Right kidney (tissue), 1 donor: ENCODE results near the gene OSBP2.
A peak's percentile ranks its signal among the peaks of the same experiment; 100 is the strongest.

Experiments used
- DNase-seq: peaks from one replicate; pipeline ENCODE4 v3.0.0-alpha.2; 2016

OSBP2 gene

DNA sequence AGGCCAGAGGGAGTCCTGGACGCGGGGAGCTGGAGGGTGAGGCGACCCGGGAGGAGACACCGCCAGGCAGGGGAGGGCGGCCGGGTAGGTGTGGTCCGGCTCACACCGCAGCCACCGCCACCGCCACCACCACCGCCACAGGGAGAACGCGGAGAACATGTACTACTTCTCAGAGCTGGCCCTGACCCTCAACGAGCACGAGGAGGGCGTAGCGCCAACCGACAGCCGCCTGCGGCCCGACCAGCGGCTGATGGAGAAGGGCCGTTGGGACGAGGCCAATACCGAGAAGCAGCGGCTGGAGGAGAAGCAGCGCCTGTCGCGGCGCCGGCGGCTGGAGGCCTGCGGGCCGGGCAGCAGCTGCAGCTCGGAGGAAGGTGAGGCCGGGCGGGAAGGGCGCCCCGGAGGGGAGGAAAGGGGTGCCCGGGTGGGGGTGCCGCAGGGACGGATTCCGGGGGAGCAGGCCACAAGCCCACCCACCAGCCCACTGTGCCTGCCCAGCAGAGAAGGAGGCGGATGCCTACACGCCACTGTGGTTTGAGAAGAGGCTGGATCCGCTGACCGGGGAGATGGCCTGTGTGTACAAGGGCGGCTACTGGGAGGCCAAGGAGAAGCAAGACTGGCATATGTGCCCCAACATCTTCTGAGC is 211.1 kb downstream of the OSBP2 start:
- DNase-seq = no peak

DNA sequence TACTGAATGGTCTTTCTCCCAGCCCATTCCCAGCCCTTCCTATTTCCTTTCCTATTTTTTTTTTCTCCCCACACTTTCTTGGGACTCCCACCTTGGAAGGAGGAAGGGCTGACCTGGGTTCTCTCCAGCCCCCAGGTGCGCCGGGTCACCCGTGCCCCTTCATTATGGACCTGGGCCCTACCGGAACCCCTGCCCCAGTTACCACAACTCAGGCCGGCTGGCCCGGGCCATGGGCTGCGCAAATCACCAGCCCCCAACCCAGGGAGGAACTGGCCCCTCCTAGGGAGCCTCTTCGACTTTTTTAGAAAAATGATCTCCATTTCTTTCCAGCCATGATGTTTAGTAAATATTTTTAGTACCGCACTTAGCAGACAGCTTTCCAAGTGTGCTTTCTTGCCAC is 211.7 kb downstream of the OSBP2 start:
- DNase-seq = no peak

DNA sequence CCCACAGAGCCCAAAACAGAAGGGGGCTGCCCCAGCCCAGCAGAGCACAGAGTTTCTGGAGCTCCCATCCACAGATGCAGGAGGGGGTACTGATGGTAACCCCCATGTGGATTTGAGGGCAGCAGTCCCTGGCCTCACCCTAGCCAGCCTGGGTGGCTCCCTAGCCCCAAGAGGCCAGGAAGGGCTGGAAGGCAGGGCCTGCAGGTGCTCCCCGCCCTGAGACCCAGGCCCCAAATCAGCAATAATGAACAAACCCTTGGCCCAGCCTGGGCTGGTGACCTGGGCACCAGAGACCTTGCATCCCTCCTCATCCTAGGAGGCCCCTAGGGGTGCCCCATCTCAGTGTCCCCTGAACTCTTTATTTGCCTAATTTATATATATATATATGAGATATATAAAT is 212.3 kb downstream of the OSBP2 start:
- no peak for DNase-seq

DNA sequence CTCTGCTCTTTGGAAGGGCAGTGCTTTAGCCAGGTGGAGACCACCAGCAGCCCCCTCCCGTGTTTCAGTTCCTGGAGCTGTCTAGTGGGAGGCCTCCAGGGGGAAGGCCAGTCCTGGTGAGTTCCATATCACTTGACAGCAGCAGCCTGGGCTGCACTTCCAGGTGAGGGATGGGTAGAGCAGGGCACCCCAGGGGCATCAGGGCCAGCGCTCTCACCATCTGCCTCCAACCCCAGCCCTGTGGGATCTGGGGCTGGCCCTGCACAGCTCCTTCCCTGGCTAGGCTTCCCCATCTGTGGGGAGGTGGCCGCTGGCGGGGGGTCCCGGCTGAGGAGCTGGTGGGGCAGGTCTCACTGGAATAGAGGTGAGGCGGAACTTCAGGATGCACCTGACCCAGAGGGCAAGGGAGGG is 213.4 kb downstream of the OSBP2 start:
- no peak for DNase-seq

DNA sequence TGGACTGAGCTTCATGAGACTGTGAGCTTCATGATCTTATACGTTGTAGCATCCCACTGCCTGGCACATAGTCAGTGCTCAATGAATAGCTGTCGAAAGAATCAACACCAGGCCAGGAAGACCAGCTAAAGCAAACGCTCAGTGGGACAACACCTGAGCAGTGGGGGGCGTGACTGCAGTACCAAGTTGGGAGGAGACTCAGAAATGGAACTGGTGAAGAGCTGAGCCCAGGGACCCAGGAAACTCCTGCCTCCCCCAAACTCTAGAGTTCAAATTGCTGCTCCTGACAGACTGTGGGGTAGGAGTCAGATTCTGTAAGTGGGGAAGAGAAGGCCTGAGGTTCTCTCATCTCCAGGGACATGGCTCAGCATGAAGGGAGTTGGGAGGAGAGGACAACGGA is 214.6 kb downstream of the OSBP2 start:
- no peak for DNase-seq

DNA sequence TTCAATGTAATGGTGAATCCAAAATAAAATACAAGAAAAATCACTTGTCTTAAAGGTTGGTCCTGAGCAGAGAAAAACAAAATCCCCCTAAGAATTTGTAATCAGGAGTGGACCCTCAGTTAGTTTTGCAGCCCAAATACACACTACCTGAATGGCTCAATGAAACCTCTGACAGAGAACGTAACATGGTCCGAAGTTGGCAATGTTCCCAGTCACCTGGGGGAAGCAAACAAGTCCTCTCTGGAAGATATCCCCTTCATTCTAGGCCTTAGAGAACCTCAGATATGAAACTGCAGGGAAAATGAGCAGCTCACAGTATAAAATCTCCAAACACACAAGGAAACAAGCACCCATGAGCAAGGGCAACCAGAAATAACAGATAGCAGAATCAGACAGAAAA is 215.7 kb downstream of the OSBP2 start:
- no peak for DNase-seq

DNA sequence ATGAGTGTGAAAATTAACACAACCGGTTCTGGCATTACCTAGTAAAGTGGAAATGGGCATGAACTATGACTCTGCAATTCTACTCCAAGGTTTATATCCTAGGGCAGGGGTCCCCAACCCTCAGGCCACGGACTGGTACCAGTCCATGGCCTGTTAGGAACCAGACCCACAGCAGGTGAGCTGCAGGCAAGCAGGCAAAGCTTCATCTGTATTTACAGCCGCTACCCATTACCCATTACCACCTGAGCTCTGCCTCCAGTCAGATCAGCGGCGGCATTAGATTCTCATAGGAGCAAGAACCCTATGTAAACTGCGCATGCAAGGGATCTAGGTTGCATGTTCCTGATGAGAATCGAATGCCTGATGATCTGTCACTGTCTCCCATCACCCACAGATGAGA is 224.1 kb downstream of the OSBP2 start:
- no peak for DNase-seq

DNA sequence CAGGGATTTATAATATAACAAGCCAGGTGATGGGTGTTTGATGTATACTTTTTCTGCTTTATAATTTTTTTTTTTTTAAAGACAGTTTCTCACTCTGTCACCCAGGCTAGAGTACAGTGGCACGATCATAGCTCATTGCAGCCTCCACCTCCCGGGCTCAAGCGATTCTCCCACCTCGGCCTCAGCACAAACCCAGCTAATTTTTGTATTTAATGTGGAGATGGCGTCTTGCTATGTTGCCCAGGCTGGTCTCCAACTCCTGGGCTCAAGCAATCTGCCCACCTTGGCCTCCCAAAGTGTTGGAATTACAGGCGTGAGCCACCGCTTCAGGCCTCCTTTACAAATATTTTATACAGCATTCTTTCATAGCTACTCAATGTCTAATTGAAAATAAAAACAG is 225.3 kb downstream of the OSBP2 start:
- no peak for DNase-seq

DNA sequence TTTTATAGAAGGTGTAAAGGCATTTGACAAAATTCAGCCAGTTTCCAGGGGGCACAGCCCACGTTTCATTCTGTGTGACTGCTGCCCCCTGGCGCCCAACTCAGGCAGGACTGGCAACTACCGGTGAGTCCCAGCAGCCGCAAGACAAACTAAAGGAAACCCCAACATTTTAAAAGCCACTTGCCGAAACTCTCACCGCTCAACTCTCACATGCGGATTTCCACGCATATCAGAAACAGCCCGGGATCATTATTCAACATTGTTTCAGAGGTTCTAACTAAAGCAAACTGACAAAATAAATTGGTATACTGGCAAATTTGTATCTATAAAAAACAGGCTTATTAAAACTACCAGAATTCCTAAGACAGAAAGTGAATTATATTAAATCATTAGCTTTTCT is 225.7 kb downstream of the OSBP2 start:
- DNase-seq = peak; percentile 31

DNA sequence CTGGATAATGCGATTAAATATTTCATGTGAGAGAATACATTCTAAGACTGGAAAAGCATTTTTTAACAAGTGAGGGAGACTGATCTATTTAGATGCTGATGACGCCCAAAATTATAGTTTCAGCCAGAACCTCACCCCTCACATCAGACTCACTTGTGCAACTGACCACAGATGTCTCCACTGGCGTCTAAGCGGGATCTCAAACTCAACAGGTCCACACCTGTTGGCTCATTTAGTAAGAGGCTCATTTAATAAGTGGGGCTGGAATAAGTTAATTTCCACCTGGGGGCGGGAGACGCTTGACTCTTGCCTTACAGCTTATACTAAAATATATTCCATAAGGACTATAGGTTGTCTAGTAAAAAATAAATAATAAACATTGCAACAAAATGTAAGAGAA is 226.4 kb downstream of the OSBP2 start:
- DNase-seq = no peak

DNA sequence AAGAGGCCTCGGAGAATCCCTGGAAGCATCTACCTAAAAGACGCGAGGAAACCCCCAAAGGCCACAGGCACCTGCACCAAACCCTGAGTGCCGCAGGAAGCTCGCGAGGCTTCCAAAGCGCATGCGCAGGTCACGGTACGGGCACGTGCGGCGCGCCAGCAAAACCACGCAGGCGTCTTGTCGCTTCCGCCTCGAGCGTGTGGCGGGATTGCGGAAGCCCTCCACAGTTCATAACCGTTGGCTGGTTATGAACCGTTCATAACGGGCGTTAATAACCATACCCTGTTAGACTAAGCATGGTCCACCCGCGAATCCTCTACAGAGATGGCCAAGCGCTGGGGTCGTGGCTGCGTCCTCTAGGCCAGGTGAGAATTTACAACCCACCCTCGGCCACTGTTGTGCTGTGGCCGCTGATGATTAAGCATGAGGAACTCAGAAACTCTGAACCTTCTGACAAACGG is 227.5 kb downstream of the OSBP2 start:
- DNase-seq = peak; percentile 64

DNA sequence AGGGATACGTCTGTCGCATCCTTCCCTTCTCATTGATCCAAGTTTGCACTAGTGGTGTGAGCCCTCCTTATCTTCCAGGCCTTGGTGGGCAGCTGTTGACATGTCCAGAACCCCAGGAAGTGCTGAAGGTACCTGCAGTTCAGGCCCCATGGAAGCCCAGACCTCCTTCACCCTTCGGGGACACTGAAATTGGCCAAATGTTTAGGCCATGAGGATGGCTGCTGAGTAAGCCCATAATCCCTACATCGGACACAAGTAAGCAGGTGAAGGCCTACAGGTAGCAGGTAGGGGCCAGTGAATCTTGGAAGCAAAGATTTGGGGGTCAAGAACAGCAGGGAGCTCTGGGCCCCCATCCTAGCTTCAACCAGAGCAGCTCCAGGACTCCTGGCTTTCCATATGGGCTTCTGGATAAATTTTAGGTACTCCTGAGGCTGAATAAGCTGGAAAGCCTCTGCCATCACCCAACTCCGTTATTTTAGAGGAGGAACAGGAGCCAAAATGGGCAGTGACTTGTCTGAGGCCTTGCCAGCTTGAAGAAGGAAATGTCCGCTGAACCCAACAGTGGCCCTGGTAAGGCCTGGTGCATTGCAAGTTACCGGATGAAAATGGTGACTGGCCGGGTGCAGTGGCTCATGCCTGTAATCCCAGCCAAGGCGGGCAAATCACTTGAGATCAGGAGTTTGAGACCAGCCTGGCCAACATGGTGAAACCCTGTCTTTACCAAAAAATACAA is 228.7 kb downstream of the OSBP2 start:
- DNase-seq = no peak

DNA sequence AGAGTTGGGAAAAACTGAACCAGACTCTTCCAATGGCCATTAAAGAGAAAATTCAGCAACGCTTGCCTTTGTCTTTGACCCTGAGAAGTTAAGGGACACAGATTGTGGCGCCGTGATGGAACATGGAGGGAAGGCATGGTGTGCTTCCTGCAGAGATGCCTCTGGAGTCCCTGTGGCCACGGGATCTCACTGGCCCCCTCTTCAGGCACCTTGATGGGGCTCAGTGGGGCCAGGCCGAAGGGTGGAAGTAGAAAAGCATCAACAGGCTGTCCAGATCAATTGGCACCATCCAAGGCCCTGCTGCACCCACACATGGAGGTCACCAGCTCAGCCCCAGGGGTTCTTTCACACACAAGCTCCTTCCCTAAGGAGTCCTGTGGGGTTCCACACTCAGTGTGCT is 231.0 kb downstream of the OSBP2 start:
- no peak for DNase-seq

DNA sequence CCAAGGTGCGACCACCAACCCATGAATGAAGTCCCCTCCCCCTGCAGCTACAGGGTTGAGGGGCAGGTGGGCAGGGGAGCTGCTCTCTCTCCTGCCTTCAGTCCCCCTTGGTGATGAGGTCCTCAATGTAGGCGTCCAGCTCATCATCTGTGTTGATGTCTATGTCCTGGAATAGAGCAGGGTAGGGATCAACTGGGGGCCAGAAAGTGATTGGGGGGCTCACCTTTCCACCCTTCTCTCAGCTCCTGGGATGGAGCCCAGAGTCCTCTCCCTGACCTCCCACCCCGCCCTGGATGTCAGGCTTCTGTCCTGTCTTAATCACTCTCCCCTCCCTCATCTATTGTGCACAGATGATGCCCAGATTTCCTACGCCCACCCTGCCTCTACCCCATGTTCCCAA is 232.0 kb downstream of the OSBP2 start:
- DNase-seq = no peak

DNA sequence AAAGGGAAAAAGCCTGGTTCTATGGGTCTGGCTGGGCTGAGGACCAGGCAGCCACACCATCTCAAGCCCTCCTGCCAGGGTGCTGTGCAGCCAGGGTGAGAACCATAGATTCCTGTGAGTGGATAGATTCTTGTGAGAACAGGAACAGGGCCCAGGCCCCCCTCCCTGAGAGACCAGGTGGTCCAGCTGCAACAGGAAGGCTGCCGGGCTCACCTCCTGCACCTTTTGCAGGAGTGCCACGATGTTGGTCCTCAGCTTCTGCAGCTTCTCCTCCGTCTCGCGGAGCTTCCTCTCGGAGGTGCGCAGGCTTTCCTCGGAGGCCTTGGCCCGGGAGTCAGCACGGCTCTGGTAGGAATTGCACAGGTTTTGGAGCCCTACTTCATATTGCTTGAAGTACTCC is 233.1 kb downstream of the OSBP2 start:
- no peak for DNase-seq

DNA sequence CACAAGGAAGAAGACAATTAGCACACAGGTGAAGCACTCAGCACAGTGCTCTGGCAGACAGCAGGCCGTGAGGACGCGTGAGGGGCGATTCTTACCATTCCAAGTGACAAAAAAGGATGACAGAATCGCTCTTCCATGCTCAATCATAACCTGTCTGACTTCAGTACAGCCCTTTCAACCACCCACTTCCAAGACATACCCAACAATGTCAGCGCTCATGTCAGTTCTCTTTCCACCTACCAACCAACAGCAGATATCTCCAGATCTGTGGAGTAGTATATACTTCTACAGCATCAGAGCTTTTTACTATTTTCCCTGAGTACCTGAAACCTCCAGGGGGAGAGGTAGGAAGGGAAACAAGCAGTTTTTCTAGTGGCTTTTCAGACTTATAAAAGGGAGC is 233.7 kb downstream of the OSBP2 start:
- DNase-seq = no peak

DNA sequence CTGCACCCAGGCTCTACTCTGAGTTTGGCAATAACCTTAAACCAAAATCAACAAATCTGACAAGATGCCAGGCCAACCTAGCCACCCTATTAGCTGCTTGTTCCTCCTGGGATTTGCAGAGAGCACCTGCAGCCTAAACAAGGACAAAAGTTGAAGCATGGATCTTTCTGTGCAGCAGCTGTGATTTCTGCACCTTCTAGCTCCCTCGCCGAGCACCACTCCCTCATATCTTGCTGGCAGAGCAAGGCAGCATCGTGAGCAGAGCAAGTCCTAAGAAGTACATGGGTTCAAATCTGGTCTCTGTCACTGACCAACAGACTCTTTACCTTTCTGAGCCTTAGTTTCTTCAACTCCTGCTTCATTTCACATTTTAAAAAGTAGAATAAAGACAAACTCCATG is 235.6 kb downstream of the OSBP2 start:
- DNase-seq = no peak

DNA sequence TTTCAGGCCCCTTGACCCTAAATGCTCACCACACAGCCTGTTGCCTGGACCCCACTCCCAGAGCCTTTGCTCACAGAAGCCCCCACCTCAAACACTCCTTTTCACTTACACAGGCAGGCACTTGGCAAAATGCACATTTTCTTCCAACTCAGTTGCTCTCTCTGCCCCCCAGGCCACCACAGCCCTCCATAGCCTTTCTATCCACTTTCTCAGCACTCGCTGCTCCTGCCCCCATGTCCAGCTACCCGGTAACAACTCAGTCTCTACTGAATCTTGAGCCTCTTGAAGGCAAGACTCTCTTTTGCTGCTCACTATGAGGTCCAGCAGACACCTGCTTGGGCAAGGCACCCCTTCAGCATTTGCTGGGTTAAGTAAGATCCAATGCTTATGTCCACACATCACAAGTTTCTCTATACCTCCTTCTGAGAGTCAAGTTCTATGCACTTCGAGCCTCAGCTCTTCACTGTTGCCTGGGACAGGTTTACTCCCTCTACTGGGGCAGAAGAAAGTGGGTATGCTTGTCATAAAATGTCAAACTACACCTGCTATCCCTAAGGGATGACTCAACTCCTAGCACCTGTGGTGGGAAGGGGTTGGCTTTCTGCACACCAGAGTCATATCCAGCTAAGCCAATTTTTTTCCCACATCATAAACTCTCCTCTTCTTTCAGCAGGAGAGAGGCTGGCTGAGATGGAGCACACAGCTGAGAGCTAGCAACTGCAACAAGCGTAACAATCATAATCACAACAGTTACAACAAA is 237.0 kb downstream of the OSBP2 start:
- DNase-seq = no peak

DNA sequence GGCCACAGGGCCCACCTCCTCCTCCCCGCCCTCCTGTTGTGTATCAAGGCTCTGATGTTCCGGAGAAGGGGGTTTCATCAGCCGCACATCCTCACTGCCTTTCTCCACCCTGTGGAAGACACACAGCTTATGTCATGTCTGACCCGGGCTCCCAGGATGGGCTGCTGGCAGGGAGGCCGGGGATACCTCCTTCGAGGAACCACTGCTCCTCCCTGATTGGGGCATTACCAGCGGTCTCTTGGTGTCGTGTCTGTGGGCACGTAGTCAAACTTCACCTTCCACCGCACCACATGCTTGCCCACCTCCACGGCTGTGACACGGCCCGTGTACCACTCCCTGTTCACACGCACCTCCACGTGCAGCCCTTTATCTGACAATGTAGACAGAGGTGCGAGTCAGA is 238.0 kb downstream of the OSBP2 start:
- no peak for DNase-seq

DNA sequence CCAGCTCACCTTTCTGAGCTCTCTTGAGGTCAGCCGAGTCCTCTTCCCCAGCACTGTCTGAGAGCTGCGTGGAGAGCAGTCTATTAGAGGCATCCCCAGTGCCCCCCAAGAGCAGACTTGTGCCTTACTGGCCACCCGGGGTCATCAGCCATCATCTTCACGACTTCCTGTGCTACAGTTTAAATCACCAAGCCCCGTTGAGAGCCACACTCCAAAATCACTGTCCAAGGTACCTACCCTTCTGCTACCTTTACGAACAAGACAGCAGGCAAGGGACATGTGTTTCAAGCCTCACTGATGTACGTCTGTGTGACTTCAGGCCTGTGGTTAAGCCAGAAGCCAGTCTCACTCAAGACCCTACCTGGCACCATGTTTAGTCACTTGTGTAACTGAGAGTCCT is 238.8 kb downstream of the OSBP2 start:
- DNase-seq = no peak

DNA sequence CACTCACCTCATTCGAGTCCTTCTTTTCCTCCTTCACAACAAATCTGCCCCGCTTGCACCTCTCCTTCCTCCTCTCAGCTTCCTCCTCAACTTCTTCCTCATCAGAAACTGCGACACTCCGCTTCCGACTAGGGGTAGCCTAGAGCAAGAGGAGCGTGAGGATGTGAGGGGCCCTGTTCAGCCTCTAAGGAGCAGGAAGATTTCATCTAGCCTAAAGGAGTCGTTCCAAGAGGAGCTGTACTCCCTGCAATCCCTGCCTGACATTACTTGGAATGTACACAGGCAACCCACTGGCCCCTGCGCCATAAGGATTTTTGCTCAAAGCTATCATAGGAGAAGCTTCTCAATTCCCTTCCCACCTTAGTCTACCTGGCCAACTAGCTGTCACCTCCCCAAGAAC is 239.4 kb downstream of the OSBP2 start:
- DNase-seq = no peak

DNA sequence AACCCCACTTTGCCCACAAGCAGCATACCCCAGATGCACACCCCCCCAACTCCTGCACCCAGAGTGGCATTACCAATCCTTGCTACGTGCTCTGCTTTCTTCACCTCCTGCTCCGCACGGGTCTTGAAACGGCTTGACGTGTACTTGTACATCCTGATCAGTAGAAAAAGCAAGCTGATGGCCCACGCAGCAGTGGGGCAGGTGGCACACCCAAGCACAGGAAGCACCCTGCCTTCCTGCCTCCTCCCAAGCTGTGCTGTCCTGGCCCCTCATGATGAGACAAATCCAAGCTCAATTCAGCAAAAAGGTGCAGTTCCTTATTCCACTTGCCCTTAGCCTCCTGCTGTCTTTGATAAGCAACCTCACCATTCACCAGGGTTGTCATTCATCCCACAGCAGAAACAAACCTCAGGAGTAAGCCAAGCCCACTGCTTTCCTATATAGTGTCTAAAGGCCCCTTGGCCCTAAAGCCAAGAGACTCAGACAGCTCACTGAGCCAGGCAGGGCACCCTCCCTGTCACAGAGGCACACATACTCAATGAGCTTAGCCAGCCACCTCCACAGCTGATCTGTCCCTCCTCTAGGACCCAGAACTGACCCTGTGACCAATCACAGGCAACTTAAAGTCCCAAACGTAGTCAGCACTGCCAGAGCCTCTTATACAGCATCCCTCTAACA is 246.2 kb downstream of the OSBP2 start:
- DNase-seq = no peak

DNA sequence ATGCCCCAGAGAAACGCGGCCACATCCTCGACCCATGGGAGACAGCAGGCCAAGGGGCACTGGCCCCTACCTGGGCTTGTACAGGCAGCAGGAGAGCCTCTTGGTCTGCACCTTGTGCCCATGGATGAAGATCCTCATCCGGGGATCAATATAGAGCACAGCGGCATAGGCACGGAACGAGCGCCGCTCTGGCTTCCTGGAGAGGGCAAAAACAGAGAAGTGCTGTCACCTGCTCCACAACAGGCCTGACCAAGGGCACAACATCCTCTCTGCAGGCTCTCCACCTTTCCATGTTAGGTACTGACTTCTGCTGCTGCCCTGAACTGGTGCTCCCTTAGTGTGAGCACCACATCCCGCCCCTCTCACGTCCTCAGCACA is 246.7 kb downstream of the OSBP2 start:
- DNase-seq = no peak
